ENCODE data around the gene C1GALT1C1L. TPM values are rescaled to one million over a fixed set of nuclear protein-coding genes. Genes with fewer than 3 reads are reported as not detected.
"Not testable (repeated sequence)": the region's sequence is repeated elsewhere in the genome, so short reads cannot be mapped to it uniquely, and the experiment has no call there.

C1GALT1C1L gene
- total RNA-seq, 1 donor from 2014 or later, result 1.1 TPM

DNA sequence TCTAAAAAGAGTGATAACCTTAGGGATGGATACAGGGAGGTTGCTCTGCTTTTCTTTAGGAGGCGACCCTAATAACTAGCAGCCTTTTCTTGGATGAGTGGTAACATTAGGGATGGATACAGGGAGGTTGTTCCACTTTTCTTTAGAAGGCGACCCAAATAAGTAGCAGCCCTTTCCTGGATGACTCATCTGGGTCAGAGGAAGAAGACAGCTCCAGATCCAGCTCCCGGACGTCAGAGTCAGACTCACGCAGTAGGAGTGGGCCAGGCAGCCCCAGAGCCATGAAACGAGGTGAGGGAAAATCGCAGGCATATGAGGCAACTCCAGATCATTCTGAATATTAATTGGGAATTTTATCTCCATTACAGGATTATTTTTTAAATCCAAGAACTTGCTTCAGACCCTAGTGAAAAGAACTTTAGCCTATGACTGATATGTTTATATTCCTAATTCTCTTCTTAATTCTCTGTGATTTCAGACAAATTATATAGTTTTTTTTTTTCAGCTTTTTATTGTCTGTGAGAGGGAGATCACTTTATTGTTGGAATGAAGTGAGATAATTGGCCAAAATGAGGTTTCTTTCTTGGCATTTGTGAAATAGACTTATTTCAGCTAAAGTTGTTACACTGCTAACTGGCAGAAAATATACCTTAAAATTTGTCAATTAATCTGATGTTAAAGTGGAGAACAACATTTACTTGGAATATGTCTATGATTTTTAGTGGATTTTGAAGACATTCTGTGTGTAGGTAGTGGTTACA lies 31.2 kb upstream of the C1GALT1C1L start:
- no peak overlapping the region for H3K4me3 ChIP-seq (ENCODE audit: low read depth, low read length)
- TF ChIP-seq, protein P1, sequence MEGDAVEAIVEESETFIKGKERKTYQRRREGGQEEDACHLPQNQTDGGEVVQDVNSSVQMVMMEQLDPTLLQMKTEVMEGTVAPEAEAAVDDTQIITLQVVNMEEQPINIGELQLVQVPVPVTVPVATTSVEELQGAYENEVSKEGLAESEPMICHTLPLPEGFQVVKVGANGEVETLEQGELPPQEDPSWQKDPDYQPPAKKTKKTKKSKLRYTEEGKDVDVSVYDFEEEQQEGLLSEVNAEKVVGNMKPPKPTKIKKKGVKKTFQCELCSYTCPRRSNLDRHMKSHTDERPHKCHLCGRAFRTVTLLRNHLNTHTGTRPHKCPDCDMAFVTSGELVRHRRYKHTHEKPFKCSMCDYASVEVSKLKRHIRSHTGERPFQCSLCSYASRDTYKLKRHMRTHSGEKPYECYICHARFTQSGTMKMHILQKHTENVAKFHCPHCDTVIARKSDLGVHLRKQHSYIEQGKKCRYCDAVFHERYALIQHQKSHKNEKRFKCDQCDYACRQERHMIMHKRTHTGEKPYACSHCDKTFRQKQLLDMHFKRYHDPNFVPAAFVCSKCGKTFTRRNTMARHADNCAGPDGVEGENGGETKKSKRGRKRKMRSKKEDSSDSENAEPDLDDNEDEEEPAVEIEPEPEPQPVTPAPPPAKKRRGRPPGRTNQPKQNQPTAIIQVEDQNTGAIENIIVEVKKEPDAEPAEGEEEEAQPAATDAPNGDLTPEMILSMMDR (IDR thresholded peaks at IDR 0.05; ENCODE audit: insufficient read depth, low read length, poor library complexity, severe bottlenecking), result no peak
- H3K27me3 ChIP-seq (ENCODE audit: control insufficient read depth, insufficient read depth, low read length), result no peaks in the 10 kb centered on the region
- no peak for DNase-seq (ENCODE audit: low read depth)
- no peaks in the 10 kb centered on the region for H3K36me3 ChIP-seq (ENCODE audit: control insufficient read depth, insufficient read depth, low read length)

DNA sequence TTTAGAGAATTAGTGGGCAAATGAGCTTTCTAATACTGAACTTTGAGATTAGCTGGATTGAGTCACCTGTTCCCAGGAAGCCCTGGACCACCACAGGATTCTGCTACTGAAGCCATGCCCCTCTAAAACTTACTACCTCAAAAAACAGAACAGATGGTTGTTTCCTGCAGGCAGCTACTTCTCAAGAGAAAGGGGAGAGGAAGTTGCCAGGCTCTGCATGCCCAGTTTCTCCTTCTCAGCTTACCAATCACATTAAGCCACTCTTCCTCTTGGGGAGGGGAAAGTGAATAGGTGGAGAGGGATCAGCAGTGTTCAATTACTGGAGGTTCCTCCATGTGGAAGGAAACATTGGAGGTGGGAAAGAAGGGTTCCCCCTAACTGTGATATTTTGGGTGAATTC lies 24.9 kb upstream of the C1GALT1C1L start:
- no peaks in the 10 kb centered on the region for H3K36me3 ChIP-seq (ENCODE audit: control insufficient read depth, insufficient read depth, low read length)
- no peak overlapping the region for H3K4me3 ChIP-seq (ENCODE audit: low read depth, low read length)
- no peaks in the 10 kb centered on the region for H3K27me3 ChIP-seq (ENCODE audit: control insufficient read depth, insufficient read depth, low read length)
- TF ChIP-seq, protein P1 (IDR thresholded peaks at IDR 0.05; ENCODE audit: insufficient read depth, low read length, poor library complexity, severe bottlenecking), result no peak
- no peak for DNase-seq (ENCODE audit: low read depth)

DNA sequence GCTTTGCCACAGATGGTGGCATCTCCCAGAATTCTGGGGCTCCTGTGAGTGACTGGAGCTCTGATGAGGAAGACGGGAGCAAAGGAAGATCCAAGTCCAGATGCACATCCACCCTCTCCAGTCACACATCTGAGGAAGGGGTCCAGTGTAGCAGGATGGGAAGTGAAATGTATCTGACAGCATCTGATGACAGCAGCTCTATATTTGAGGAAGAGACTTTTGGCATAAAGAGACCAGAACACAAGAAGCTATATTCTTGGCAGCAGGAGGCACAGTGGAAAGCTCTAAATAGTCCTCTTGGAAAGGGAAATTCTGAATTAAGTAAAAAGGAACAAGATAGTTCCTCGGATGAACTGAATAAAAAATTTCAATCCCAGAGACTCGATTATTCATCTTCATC lies 23.5 kb upstream of the C1GALT1C1L start:
- TF ChIP-seq, protein P1 (IDR thresholded peaks at IDR 0.05; ENCODE audit: insufficient read depth, low read length, poor library complexity, severe bottlenecking), result no peak
- Histone ChIP-seq H3K27me3 (ENCODE audit: control insufficient read depth, insufficient read depth, low read length) (no peaks in the 10 kb centered on the region), H3K4me3 (ENCODE audit: low read depth, low read length) (no peak overlapping the region), H3K36me3 (ENCODE audit: control insufficient read depth, insufficient read depth, low read length) (no peaks in the 10 kb centered on the region)
- no peak for DNase-seq (ENCODE audit: low read depth)

DNA sequence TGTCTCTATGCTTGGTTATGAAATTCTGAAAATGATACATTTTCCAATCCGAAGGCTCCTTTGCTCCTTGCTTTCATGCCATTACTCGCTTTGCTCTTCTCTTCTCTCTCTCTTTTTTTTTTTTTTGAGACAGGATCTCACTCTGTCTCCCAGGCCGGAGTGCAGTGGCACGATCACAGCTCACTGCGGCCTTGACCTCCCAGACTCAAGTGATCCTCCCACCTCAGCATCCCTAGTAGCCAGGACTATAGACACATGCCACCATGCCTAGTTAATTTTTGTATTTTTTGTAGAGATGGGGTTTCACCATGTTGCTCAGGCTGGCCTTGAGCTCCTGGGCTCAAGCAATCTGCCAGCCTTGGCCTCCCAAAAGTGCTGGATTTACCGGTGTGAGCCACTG lies 21.9 kb upstream of the C1GALT1C1L start:
- not testable (repeated sequence) for DNase-seq (ENCODE audit: low read depth); H3K4me3 ChIP-seq (ENCODE audit: low read depth, low read length); H3K36me3 ChIP-seq (ENCODE audit: control insufficient read depth, insufficient read depth, low read length); H3K27me3 ChIP-seq (ENCODE audit: control insufficient read depth, insufficient read depth, low read length)

DNA sequence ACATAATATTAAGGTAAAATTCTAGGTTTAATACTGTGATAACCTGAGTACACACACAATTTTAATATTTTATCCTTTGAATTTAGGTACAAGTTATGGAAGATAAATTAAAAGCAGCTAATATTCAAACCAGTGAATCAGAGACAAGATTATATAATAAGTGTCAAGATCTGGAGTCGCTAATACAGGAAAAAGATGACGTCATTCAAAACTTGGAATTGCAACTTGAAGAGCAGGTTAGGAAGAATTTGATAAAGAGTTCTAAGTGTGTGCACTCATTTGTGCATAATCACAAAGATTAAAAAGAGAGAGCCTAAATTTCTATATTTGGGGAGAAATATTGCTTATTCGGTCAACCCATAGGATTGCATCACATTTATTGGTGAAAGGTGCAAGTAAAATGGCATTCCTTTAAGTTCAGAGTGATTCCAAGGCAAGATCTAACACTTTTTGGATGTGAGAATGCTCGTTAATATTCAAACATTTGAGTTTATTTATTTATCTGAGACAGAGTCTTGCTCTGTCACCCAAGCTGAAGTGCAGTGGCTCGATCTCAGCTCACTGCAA lies 16.3 kb upstream of the C1GALT1C1L start:
- Histone ChIP-seq H3K27me3 (ENCODE audit: control insufficient read depth, insufficient read depth, low read length) (no peaks in the 10 kb centered on the region), H3K36me3 (ENCODE audit: control insufficient read depth, insufficient read depth, low read length) (no peaks in the 10 kb centered on the region), H3K4me3 (ENCODE audit: low read depth, low read length) (no peak overlapping the region)
- TF ChIP-seq, protein P1 (IDR thresholded peaks at IDR 0.05; ENCODE audit: insufficient read depth, low read length, poor library complexity, severe bottlenecking), result no peak
- DNase-seq (ENCODE audit: low read depth), result no peak

DNA sequence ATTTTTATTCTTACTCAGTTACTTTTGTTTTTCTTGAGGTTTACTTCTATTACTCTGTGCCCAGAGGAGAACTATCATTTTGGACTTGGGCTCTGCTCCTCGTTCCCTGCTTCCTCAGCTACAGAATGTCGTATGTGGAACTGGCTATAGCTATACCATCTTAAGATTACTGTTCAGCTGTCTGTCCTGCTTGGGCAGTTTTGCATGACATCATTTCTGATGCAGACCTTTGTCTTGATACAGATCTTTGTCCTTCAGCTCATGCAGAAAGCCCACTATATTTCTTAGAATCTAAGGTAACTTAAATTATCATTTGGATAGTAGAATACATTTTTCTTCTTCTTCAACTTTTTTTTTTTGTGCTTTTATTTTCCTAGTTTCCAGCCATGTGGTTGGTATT lies 13.8 kb upstream of the C1GALT1C1L start:
- H3K27me3 ChIP-seq (ENCODE audit: control insufficient read depth, insufficient read depth, low read length), result no peaks in the 10 kb centered on the region
- no peak overlapping the region for H3K4me3 ChIP-seq (ENCODE audit: low read depth, low read length)
- H3K36me3 ChIP-seq (ENCODE audit: control insufficient read depth, insufficient read depth, low read length), result no peaks in the 10 kb centered on the region
- TF ChIP-seq, protein P1 (IDR thresholded peaks at IDR 0.05; ENCODE audit: insufficient read depth, low read length, poor library complexity, severe bottlenecking), result no peak
- DNase-seq (ENCODE audit: low read depth), result no peak

Measured in kidney epithelial cell (primary cell).